Measurements from ENCODE around the gene PON3.
A peak's percentile ranks its signal among the peaks of the same experiment; 100 is the strongest.

Gene PON3

GRCh38 chr7:95396136-95397032, at the start of gene PON3:
Gene PON3, minus strand, starts transcription at chr7:95396375. Its CDS starts 25 bp downstream, at chr7:95396350.
- DNase-seq, result no peak

- DNase-seq, result no peak
Observed at GRCh38 chr7:95444796-95445195, 48.6 kb upstream of the PON3 start.

GRCh38 chr7:95441042-95441823, 45.1 kb upstream of the PON3 start:
- peak; percentile 24 for DNase-seq

GRCh38 chr7:95440394-95441038, 44.3 kb upstream of the PON3 start:
- DNase-seq, result no peak

- DNase-seq, result no peak
Observed at GRCh38 chr7:95436407-95436806, 40.2 kb upstream of the PON3 start.

GRCh38 chr7:95435422-95435780, 39.2 kb upstream of the PON3 start:
- no peak for DNase-seq

GRCh38 chr7:95434557-95435421, 38.6 kb upstream of the PON3 start, which contains the start of gene PON2:
Gene PON2, minus strand, starts transcription at chr7:95435028. Its CDS starts 77 bp downstream, at chr7:95434951.
- DNase-seq, result peak; percentile 83

- DNase-seq, result no peak
Observed at GRCh38 chr7:95433952-95434556, 37.9 kb upstream of the PON3 start.

- no peak for DNase-seq
Observed at GRCh38 chr7:95433129-95433528, 37.0 kb upstream of the PON3 start.

- DNase-seq, result no peak
Observed at GRCh38 chr7:95432606-95433005, 36.4 kb upstream of the PON3 start.

- DNase-seq, result peak; percentile 20
Observed at GRCh38 chr7:95430864-95431263, 34.7 kb upstream of the PON3 start.

GRCh38 chr7:95429241-95429990, 33.2 kb upstream of the PON3 start:
- DNase-seq, result no peak

GRCh38 chr7:95427914-95428516, 31.8 kb upstream of the PON3 start:
- DNase-seq, result no peak

- DNase-seq, result no peak
Observed at GRCh38 chr7:95427166-95427565, 31.0 kb upstream of the PON3 start.

- no peak for DNase-seq
Observed at GRCh38 chr7:95425694-95426093, 29.5 kb upstream of the PON3 start.

GRCh38 chr7:95424716-95425115, 28.5 kb upstream of the PON3 start:
- DNase-seq, result peak; percentile 40

- DNase-seq, result no peak
Observed at GRCh38 chr7:95421847-95422444, 25.8 kb upstream of the PON3 start.

GRCh38 chr7:95421000-95421846, 25.0 kb upstream of the PON3 start:
- peak; percentile 43 for DNase-seq

- no peak for DNase-seq
Observed at GRCh38 chr7:95412075-95412474, 15.9 kb upstream of the PON3 start.
